GM12878 (cell line): ENCODE results near the gene MSH6. TPM values are rescaled to one million over a fixed set of nuclear protein-coding genes. Genes with fewer than 3 reads are reported as not detected.

Source experiments
- ATAC-seq: fragments of 200-7000 bp; cut with Tn5 transposase; 3 replicates; pipeline ENCODE4 v1.9.1; 2020; ENCODE audit warnings: mild to moderate bottlenecking, moderate library complexity
- BruUV-seq: library from RNA; stranded (reverse); fragments of 400-500 nt; replicated peaks from 2 replicates; lab custom pipeline; 2021; lab: Mats Ljungman, UMichigan
- CTCF ChIA-PET: fragments of 300-600 bp; sonication (Branson Sonifier 250); formaldehyde crosslinking; extraction: SDS; loops from one replicate; lab custom pipeline; 2021; ENCODE audit warnings: inconsistent platforms; lab: Yijun Ruan, JAX
- POLR2A ChIA-PET: fragments of 350-600 bp; formaldehyde crosslinking; extraction: SDS; loops from one replicate; lab custom pipeline; 2021; ENCODE audit warnings: inconsistent platforms; lab: Charles Lee
- RAD21 ChIA-PET: fragments of 300-600 bp; sonication (Branson Sonifier 250); formaldehyde crosslinking; loops from one replicate; lab custom pipeline; 2023; ENCODE audit warnings: antibody characterized with exemption; ENCODE audit not compliant: unreplicated experiment; lab: Charles Lee
- SMC1A ChIA-PET: fragments of 300-600 bp; sonication (Branson Sonifier 250); formaldehyde crosslinking; loops from one replicate; lab custom pipeline; 2023; ENCODE audit not compliant: unreplicated experiment, uncharacterized antibody; lab: Charles Lee
- DNase-seq: peaks from one replicate; pipeline ENCODE4 v3.0.0-alpha.2; 2011; ENCODE audit warnings: low read depth, low spot score
- FAIRE-seq: peaks from 3 replicates; lab custom pipeline; 2011; peaks lifted over from hg19 to GRCh38; lab: Jason Lieb, UNC
- H2AFZ ChIP-seq: 2 replicates; pipeline ENCODE4 v1.6.0; 2011; ENCODE audit warnings: low read depth, low read length, control low read depth; ENCODE audit not compliant: control insufficient read depth
- H3K27ac ChIP-seq: 2 replicates; pipeline ENCODE4 v1.5.1; 2011; ENCODE audit warnings: control low read depth; ENCODE audit not compliant: control insufficient read depth, insufficient read depth
- H3K27me3 ChIP-seq, 2 experiments: replicated peaks in 1 of 2; 2 replicates each; pipeline versions ENCODE4 v1.6.0 to v1.6.1; 2011; ENCODE audit warnings: low read length in 1 of 2; ENCODE audit not compliant: control insufficient read depth in 2 of 2, insufficient read depth in 2 of 2
- H3K36me3 ChIP-seq, 2 experiments: 2 replicates each; pipeline ENCODE4 v1.5.1; 2011; ENCODE audit warnings: low read length in 1 of 2; ENCODE audit not compliant: control insufficient read depth in 2 of 2, insufficient read depth in 2 of 2
- H3K4me1 ChIP-seq: 2 replicates; pipeline ENCODE4 v1.6.1; 2011; ENCODE audit warnings: mild to moderate bottlenecking, low read length, moderate library complexity, mixed read lengths; ENCODE audit not compliant: control insufficient read depth, insufficient read depth
- H3K4me2 ChIP-seq: 2 replicates; pipeline ENCODE4 v1.6.0; 2011; ENCODE audit warnings: control low read depth; ENCODE audit not compliant: control insufficient read depth, insufficient read depth
- H3K4me3 ChIP-seq: fragments of 200-600 bp; sonication (generic); 2 replicates; pipeline ENCODE4 v1.5.1; 2016
- H3K79me2 ChIP-seq: 2 replicates; pipeline ENCODE4 v1.6.0; 2011; ENCODE audit warnings: low read length; ENCODE audit not compliant: control insufficient read depth, insufficient read depth
- H3K9ac ChIP-seq: 2 replicates; pipeline ENCODE4 v1.8.0; 2011; ENCODE audit warnings: low read length, control low read depth, mixed read lengths; ENCODE audit not compliant: control insufficient read depth, insufficient read depth
- H3K9me3 ChIP-seq: replicated peaks from 3 replicates; pipeline ENCODE4 v1.5.1; 2011; ENCODE audit warnings: mild to moderate bottlenecking, low read length; ENCODE audit not compliant: control insufficient read depth, insufficient read depth
- H4K20me1 ChIP-seq: 2 replicates; pipeline ENCODE4 v1.6.0; 2011; ENCODE audit not compliant: control insufficient read depth, insufficient read depth
- BRCA1 ChIP-seq: IDR thresholded peaks from 2 replicates; pipeline ENCODE4 v1.6.1; 2011; ENCODE audit warnings: low read depth, low read length, improper control_type of control experiment
- CREM ChIP-seq: IDR thresholded peaks from 2 replicates; pipeline ENCODE4 v1.6.1; 2014; ENCODE audit warnings: antibody characterized with exemption, low read depth
- EGR1 ChIP-seq, 2 experiments: IDR thresholded peaks; 1 replicate in 1 of 2; 2 replicates in 1 of 2; pipeline ENCODE4 v1.6.1; 2011 to 2012; ENCODE audit warnings: low read depth in 2 of 2, low read length in 2 of 2, borderline replicate concordance in 1 of 2, mild to moderate bottlenecking in 1 of 2, moderate library complexity in 1 of 2
- IRF4 ChIP-seq: IDR thresholded peaks from 2 replicates; pipeline ENCODE4 v1.6.1; 2011; ENCODE audit warnings: low read depth, low read length
- KLF5 ChIP-seq: fragments of 450-650 bp; IDR thresholded peaks from 2 replicates; pipeline ENCODE4 v1.6.1; 2014; ENCODE audit warnings: mild to moderate bottlenecking; ENCODE audit not compliant: partially characterized antibody
- MTA3 ChIP-seq: IDR thresholded peaks from 2 replicates; pipeline ENCODE4 v1.6.1; 2012; ENCODE audit warnings: low read length, inconsistent platforms, borderline replicate concordance
- NFXL1 ChIP-seq: fragments of 450-650 bp; IDR thresholded peaks from 2 replicates; pipeline ENCODE4 v1.6.1; 2017; ENCODE audit warnings: antibody characterized with exemption, mild to moderate bottlenecking, borderline replicate concordance
- NFYA ChIP-seq: IDR thresholded peaks from 2 replicates; pipeline ENCODE4 v1.6.1; 2011; ENCODE audit warnings: low read depth, mild to moderate bottlenecking, low read length, improper control_type of control experiment, borderline replicate concordance
- PAX5 ChIP-seq: IDR thresholded peaks from 2 replicates; pipeline ENCODE4 v1.6.1; 2011; ENCODE audit warnings: low read depth, low read length, borderline replicate concordance
- TAF1 ChIP-seq: IDR thresholded peaks from 2 replicates; pipeline ENCODE4 v1.6.1; 2011; ENCODE audit warnings: mild to moderate bottlenecking, low read depth, low read length, borderline replicate concordance
- WGBS: methylation state at CpG from one replicate; pipeline ENCODE4 v1.1.6; 2016; ENCODE audit warnings: low lambda C conversion rate; ENCODE audit not compliant: insufficient replicate concordance, insufficient coverage; ENCODE audit errors: missing lambda C conversion rate; 5-methylcytosine and 5-hydroxymethylcytosine counted together
- in situ Hi-C: fragments of 300-500 bp; cut with MboI; formaldehyde crosslinking; loops from 9 replicates; pipeline ENCODE4 v1.14.3; 2018; ENCODE audit warnings: mixed read lengths
- intact Hi-C: fragments of 100-400 bp; cut with micrococcal nuclease; formaldehyde crosslinking; loops from one replicate; pipeline ENCODE4 v1.14.2; 2022; ENCODE audit not compliant: unreplicated experiment
- polyA plus RNA-seq, 11 experiments: library from polyadenylated mRNA; depleted of rRNA in 4 of 11; unstranded in 6 of 11; stranded (reverse) in 5 of 11; fragments of >200 nt; fragmentation: Nextera tagmentation in 4 of 11; fragmentation: Illumina TruSeq in 1 of 11; extraction: Ambion mirVana in 4 of 11; extraction: Trizol in 1 of 11; gene quantifications; 1 replicate in 1 of 11; 2 replicates in 10 of 11; pipeline versions ENCODE4 v1.2.1 to v1.2.3, GENCODE V29; 2011 to 2016; ENCODE audit warnings: inconsistent platforms in 2 of 11, missing spikeins in 2 of 11, low read depth in 1 of 11
- total RNA-seq, 4 experiments: library from RNA; depleted of rRNA in 3 of 4; stranded (reverse); fragments of >200 nt in 3 of 4; fragmentation: Illumina TruSeq in 1 of 4; extraction: Trizol in 1 of 4; gene quantifications; 2 replicates each; pipeline versions ENCODE4 v1.2.1 to v1.2.3, GENCODE V29; 2013 to 2021

Gene MSH6
- total and polyA plus RNA-seq, 10 of the 15 experiments (the other 5 are each of a cell fraction or from before 2014, with no cell fraction given): 12.4 to 108 (median 67.4) TPM

- SMC1A ChIA-PET: interaction anchor here (1.0 to 1.3 kb wide), 2 partner anchors 12 to 21 kb away, joined by 3 to 5 read pairs; no protein-coding TSS in a partner anchor
- CTCF ChIA-PET: interaction anchor here (1.1 kb wide), 1 partner anchor 9 kb away, joined by 4 read pairs; no protein-coding TSS in a partner anchor
- Histone ChIP-seq H3K79me2 (no peaks in the 10 kb centered on the region), H4K20me1 (no peaks in the 10 kb centered on the region), H3K4me3 (no peak overlapping the region), H3K9me3 (peaks cover 10% of the 10 kb centered on the region; the same call in 2 of the 3 replicates), H3K4me1 (peaks cover 16% of the 10 kb centered on the region), H3K27me3 (no peaks in the 10 kb centered on the region), H3K9ac (no peak overlapping the region), H2AFZ (no peak overlapping the region), H3K36me3 (no peaks in the 10 kb centered on the region), H3K27ac (no peak overlapping the region), H3K4me2 (no peak overlapping the region)
- RAD21 ChIA-PET: no interaction called here
- no TSS peak for BruUV-seq
- POLR2A ChIA-PET: interaction anchor here (0.6 kb wide), 1 partner anchor 19 kb away, joined by 3 read pairs; no protein-coding TSS in a partner anchor
- FAIRE-seq: no peak
- in situ Hi-C loops (no loop called here), intact Hi-C loops (no loop called here)
- TF ChIP-seq PAX5: no peak
- no peak for TF ChIP-seq KLF5
- no peak for TF ChIP-seq TAF1
- no peak for TF ChIP-seq IRF4
- no peak for TF ChIP-seq MTA3
- no peak for TF ChIP-seq BRCA1
- no peak for TF ChIP-seq EGR1 (IDR thresholded peaks at IDR 0.05; ENCODE audit: borderline replicate concordance in 1 of 2, low read depth in 2 of 2, low read length in 2 of 2)
- no peak for TF ChIP-seq CREM
- TF ChIP-seq NFYA: no peak
- no peak for TF ChIP-seq NFXL1
- no peak for ATAC-seq
- DNase-seq: no peak
- WGBS: 65% methylated on average over 4 of the region's 4 CpGs
These were observed 35.1 kb upstream of the MSH6 start for GRCh38 chr2:47747878-47748277.
